Left lobe of liver (tissue), 2 donors: Measurements from ENCODE around the gene CARMIL1. TPM values are rescaled to one million over a fixed set of nuclear protein-coding genes. Genes with fewer than 3 reads are reported as not detected.

Source experiments
- ATAC-seq: fragments of 200-7000 bp; cut with Tn5 transposase; one replicate; pipeline ENCODE4 v1.9.1; 2020; ENCODE audit warnings: mild to moderate bottlenecking, moderate library complexity
- DNase-seq: peaks from one replicate; pipeline ENCODE4 v3.0.0-alpha.2; 2020; ENCODE audit warnings: low spot score
- total RNA-seq: library from RNA; stranded (reverse); gene quantifications from one replicate; pipeline ENCODE4 v1.2.1, GENCODE V29; 2021
- donor health status: DM: no; HTN: no; CAD: no; lungs with moderate emphysema.
- donor health status: DM: no; HTN: yes; CAD: no.

Gene CARMIL1
- total RNA-seq, 1 donor from 2014 or later: 4.0 TPM

DNA sequence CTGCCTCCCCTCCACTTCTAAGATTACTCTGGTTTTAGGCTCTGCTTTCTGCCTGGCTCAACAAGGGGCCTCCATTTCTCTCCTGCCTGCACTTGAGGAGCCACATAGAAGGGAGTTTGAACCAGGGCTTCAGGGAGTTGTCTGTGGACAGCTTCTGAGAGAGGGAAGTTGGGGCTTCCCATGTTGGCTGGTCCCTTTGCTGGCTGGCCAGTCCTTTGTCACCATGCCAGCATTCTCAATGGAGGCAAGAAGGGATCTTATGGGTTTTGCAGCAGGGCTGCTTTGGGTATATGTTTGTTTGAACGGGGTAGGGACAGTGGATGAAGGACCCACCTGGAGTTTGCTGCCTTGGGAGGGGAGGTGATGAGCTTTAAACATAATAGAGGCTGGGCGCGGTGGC is 124.9 kb downstream of the CARMIL1 start:
- ATAC-seq: no peak
- DNase-seq: no peak

DNA sequence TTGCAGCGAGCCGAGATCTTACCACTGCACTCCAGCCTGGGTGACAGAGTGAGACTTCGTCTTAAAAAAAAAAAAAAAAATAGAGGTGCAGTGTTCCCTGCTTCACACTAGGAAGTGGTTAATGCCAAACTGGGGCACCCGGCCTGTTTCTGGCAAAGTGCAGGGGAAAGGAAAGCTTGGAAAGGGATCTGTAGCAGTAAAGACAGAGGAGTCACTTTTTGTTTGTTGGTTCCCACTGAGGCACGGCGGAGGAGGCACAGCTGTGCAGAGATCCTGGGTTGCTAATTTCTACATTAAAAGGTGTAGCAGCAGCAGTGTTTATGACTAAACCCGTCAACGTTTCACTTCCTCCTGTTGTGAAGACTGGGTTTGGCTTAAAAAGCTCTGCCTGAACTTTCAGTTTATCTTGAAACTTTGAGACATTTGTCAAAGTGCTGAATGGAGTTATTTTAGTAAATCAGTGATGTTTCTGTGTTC is 125.6 kb downstream of the CARMIL1 start:
- DNase-seq (no peak), ATAC-seq (peak; percentile 21)

DNA sequence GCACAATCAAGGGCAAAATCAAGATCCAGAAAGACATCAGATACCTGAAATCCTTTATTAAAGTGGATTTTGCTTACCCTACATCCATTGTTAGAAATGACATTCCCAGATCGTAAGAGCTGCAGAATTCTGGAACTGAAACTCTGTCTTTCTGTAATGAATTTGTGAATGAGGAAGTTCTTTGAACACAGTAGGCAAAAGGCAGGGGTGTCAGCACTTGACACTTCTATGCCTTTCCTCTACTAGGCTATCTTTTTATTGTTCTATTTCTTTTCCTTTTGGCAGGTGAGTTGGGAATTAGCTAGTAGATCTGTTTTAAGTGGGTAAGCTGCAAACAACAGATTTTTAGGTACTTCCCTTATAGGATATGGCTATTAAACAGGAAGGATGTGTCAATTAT is 126.3 kb downstream of the CARMIL1 start:
- no peak for DNase-seq
- ATAC-seq: no peak

DNA sequence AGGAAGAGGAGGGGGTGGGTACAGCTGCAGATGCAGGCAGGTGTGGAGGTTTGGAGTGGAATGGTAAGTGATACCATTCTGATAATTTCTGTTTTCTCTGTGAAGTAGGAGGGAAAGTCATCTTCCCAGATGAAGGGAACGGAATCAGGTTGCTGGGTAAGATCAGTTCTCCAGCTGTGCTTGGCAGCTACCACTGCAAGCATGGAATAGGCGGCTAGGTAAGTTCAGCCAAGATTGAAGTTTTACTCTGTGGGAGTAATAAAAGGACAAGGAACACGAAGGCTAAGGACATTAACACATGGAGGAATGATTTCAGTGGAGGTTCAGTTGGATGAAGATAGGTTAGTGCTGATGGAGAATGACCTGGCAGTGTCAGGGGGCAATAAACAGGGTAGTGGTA is 128.3 kb downstream of the CARMIL1 start:
- ATAC-seq (no peak), DNase-seq (no peak)

DNA sequence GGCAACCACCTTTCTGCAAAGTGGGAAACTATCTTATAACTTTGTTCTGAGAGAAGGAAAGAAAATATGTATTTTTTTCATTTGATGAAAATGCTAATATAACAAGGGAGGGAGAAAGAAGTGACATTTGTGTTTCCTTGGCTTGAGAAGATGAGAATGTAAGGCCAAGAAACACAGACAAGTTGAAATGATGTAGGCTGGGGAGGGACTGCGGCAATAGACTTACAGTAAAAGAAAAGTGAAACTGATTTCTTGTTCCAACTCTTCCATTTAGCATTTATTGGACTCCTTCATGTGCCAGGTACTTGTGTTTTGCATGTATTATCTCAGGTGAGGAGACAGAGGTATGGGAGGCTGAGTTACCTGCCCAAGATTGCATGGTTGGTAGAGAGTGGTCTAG is 130.9 kb downstream of the CARMIL1 start:
- ATAC-seq (no peak), DNase-seq (no peak)

DNA sequence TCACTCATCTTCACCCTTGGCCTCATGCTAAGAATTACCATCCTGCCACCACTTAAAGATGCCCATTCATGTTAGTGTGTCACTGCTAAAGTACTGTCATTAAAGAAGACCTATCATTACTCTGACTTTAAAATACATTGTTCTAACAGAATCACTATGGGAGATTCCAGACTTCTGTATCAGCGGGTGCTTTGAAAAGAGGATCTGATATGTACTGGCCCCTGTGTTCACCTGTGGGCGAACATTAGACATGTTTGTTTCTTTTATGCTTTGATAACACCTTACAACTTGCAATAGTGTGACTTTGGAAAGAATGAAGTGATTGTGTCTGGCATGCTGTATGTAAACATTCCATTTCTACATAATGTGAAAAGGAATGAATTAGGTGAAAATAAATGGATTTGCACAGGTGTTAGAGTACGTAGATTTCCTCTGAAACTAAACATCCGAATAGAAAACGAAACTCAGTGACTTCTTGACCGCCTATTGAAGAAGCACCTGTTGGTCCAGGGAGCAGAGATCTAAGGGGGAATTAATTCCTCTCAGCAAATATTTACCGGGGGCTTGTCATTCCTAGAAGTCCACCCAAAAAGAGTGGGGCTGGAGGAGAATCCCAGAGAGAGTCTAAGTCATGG is 132.3 kb downstream of the CARMIL1 start:
- DNase-seq: no peak
- ATAC-seq: no peak

DNA sequence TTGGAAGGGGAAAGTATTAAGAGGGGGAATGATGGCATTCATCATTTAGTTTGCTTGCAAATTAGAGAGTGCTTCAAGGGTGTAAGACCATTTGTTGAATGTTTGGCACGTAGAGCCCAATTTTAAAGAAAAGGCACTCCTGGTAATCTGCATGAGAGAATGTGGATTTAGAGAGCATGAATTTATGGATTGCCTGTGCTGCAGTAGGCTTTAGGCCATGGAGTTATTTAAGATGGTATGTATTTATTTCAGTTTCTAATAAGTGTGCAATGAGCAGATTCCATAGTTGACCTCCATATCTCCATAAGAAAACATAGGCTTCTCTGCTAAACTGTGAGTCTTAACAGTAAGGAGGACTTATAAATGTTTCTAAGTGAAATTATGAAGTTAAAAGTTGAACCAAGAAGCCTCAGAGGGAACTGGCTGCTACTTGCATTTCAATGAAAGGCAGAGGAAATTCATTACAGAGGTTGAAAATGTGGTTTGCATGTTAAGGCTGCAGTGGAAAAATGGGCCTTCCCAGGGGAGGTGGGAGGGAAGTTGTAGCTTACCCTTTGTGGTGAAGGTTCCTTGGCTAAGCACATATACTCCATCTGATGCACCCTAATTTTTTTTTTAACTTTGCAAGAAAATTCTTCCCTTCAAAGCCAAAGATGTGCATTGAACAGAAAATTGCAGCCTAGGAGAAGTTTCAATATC is 134.2 kb downstream of the CARMIL1 start:
- ATAC-seq (no peak), DNase-seq (no peak)

DNA sequence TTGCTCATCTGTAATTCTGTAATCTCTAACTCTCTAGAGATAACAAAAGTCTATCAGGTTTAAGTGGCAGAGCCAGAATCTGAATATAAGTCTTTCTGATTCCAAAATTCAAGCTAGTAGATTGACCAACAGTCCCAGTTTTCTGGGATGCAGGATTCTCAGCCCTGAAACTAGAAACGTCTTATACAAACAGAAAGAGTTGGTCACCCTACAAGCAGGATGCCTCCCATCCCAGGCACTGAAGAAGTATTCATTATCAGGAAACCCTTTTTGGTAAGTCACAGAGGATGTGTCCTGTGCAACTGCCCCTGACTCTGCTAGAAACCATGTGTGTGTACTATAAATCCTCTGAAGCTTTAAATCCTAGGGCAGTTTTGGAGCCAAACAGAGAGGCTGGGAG is 135.0 kb downstream of the CARMIL1 start:
- DNase-seq (no peak), ATAC-seq (no peak)

DNA sequence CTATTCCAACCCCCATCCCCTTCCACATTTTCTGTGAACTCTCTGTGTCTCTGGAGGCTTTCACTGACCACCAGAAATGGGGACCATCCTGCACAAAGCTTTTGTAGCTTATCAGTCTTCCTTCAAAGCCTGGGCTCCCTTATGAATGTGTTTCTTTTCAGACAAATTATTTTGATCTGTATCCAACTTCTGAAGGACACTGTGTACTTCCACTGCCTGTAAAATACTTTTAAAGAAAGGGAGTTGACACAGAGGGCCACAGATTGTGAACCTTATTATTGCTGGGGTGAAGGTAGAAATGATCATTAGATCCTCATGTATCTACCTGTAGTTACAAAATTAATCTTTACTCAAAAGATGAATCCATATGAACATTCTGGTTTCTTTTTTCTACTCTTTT is 135.6 kb downstream of the CARMIL1 start:
- DNase-seq (no peak), ATAC-seq (no peak)

DNA sequence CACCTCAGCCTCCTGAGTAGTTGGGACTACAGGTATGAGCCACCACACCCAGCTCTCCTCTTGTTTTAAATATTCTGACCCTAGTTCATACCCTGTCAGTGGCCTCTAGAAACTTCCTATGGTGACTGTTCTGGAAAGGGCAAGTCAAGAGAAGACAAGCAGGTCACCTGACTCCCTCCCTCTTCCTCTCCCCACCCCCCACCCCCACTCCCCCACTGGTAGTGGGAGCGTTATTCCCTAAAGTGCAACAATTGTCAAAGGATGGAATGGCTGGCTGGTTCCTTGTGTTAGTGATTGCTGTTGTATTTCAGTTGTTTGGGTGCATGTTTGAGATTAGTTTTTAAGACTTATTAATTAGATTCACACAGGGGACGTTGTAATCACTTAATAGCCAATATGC is 136.1 kb downstream of the CARMIL1 start:
- ATAC-seq: no peak
- no peak for DNase-seq

DNA sequence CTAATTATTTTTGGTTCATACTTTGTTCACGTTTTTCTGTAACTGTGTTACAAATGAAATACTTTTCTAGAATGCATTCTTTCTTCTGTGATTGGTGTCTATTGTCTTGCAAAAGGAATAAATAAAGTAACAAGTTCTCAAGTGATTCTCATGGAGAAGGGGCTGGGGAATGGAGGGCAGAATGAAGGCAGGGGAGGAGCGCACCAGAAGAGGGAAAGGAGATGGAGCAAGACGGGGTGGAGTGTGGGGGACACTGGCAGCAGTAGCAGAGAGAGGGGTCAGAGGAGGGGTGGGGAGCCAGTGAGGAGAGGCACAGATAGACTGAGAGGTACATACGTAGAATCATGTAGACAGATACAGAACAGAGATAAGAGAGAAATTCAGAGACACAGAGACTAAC is 136.5 kb downstream of the CARMIL1 start:
- DNase-seq: no peak
- no peak for ATAC-seq

DNA sequence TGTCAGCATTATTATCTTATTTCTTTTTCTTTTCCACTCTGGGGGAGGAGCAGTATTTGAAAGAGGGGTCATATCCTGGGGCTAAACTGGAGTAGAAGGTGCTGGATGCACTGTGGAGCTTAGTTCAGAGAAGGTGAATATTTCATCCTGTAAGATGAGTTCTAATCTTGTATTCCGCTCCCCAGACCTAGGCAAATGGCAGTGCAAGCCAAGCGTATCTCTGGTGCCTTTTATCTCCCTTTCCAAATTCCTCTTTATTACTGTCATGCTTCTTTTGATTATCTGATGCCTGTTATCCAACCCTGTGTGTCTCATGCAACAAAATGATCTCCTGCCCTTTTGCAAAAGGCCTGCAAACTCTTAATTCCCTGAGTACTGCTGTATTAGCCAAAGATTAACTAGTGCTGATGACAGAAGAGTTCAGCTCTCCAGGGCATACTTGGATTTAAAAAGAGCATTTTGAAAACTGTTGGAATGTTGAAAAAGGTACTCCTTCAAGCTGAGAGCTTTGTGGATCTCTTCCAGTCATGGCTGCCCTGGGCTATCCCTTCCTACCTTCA is 138.0 kb downstream of the CARMIL1 start:
- ATAC-seq: peak; percentile 95
- no peak for DNase-seq

DNA sequence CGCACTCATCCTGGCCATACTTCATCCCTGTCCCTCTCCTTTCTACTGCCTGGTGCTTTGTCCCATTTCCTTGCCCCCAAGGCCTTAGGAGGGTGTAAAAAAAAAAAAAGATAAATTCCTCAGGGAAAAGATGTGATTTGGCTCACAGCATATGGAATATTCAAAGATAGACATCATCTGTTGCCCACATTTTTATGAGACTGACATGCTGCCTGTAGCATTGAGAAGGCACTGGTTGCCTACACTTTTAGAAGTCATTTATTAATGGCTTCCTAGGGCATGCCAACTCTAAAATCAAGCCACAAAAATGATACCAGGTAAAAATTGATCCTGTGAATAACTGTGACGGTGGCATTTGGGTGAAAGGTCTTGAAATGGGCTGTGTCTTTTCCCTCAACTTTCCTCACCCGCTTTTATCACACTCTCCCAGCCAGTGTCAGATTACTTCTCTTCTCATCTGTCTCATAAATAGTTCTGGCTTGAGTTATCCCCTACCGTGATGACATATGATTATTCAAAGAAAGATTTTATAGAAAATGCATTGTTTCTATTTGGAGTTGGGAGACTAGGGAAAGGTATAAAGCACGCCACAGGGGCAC is 139.4 kb downstream of the CARMIL1 start:
- DNase-seq (no peak), ATAC-seq (no peak)

DNA sequence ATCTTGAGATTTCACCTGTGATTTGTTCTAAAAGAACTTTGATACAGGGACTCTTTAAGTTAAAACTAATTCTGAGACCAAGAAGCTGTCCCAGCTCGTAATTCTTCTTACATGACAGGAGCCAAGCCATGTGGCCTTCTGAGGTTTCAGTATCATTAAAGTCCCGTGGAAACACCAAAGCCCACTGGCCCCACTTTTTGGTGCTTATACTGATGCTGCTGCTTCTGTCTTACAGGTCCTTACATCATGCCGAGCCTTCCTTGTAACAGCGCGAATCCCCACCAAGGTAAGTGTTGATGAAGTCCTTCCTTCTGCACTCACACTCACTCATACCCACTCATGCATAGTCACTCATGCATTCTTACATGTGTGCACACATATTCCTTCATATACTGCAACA is 140.7 kb downstream of the CARMIL1 start:
- DNase-seq (no peak), ATAC-seq (no peak)

DNA sequence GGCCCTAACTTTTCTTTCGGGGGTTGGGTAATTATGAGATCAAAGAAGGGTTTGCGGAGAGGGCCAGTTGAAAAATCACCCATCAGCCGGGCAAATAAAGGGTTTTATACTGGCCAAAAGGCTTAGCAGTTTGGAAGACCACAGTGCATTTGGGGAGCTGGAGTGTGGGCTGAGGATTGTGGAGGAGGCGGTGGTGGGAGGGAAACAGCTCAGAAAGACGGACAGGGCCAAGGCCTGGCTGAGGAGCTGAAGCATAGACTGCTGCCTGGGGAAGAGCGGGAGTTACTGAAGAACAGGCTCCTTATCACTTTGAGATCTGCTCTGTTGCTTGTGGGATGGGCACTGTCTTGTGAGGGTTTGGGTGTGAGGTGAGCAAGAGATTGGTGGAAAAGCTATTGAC is 144.2 kb downstream of the CARMIL1 start:
- ATAC-seq: no peak
- DNase-seq: no peak

DNA sequence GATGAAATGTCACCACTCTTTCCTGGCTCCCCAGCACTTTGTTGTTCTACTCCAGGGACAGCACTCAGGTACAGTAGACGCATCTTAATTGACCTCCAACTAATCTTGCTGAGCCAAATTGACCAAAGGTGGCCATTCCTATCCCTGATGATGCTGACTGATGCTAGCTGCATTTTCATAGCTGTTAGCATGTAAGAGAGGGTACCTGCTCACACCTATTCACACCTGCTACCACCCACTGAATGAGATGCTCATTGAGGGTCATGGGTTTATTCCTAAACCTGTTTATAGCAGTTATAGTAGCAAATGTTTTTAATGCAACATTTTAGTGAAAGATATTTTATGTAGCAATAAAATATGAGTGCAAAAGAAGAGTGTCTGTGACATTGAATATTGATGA is 145.1 kb downstream of the CARMIL1 start:
- ATAC-seq (no peak), DNase-seq (no peak)

DNA sequence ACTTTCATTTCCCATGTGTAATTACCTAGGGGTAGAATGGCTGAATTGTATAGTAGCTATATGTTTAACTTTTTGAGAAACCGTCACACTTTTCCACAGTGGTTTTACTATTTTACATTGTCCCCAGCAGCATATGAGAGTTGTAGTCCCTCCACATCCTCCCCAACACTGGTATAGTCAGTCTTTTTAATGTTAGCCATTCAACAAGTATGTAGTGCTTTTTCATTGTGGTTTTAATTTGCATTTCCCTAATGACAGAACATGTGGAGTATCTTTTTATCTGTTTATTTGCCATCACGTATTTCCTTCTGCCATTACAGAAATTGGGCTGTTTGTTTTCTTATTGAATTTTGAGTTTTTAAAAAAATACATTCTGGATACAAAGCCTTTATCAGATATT is 148.4 kb downstream of the CARMIL1 start:
- DNase-seq: no peak
- ATAC-seq: no peak

DNA sequence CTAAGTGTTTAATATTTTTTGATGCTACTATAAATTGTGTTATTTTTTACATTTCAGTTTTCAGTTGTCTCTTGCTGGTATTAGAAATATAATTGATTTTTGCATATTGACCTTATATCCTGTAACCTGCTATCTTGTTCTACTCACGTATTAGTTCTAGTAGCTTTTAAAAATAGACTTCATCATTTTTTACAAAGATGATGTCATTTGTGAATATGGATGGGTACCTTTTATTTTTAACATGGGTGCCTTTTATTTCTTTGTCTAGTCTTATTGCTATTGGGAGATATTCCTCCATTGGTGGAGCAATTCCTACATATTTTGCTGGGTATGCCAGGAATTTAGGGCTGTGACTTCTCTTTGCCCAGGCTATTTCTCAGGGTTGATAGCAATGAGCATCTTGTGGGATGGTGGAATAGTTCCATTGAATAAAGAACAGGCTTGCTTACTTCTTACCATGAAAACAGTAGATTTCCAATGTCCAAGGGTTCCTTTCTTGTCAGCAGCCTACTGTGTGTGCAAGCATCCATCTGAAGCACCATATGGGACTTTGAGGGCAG is 149.7 kb downstream of the CARMIL1 start:
- no peak for DNase-seq
- no peak for ATAC-seq

DNA sequence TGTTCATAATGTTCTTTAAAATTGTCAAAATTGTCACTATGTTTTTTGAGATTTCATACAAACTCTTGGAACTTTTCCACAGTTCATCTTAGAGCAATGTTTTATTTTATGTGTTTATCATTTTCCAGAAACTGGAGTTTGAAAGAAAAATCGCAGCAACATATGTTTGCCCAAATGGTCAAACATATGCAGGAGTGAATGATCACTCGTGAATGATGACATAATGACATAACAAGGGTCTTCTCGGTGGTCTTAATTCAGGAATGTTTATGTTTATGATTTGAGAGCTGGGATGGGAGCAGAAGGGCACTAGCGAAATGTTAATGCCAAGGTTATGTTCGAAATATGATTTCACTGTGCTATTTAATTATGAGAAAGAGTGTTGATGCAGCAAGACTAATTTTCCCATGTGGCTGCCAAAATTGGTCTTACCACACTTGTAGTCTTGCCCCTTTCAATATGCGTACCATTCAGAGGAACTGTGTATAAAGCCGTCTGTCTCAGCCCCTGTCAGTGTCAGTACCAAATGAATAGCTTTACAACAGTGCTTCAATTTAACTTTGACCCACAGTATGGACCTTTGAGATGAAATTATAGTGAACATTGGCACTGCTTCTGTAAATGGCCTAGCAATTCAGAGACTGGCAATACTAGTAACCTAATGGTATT is 152.3 kb downstream of the CARMIL1 start:
- no peak for DNase-seq
- no peak for ATAC-seq

DNA sequence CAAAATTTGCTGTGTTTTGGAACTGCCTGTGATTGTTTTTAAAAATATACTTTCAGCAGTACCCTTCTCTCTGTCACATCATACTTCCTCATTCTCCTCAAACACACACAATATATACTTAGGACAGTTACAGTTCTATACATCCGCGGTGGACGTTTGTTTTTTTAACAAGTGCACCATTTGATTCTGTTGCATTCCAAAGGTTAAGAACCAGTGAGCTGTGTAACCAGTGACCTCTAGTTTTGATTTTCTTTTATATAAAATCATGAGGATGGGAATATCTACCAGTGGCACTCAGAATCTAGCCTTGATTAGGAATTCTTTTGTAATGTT is 152.8 kb downstream of the CARMIL1 start:
- ATAC-seq (no peak), DNase-seq (no peak)

DNA sequence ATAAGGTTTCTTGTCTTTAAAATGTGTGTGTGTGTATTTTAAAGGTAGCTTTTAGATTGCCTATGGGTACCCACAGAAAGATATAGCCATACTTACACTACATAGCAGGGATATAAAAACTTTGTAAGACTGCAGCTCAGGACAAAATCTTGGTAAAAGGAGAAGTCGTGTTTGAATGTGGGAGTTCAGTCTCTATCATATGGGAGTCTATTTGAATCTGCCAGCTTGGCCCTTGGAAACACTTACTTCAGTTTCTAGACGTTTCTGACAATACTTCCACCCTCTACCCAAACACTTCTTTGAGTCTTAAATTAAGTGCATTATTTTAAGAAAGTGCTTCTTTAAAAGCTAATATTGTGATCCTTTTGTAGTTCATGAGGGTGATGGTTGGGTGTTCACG is 155.7 kb downstream of the CARMIL1 start:
- ATAC-seq (no peak), DNase-seq (no peak)
